Panc1 (cell line): ENCODE results near the gene PDP2.

Source experiments
- CTCF ChIP-seq: fragments of 450-650 bp; IDR thresholded peaks from 2 replicates; pipeline ENCODE4 v1.5.1; 2017; ENCODE audit warnings: mild to moderate bottlenecking
- POLR2AphosphoS5 ChIP-seq: IDR thresholded peaks from 2 replicates; pipeline ENCODE4 v1.6.1; 2012; ENCODE audit warnings: mild to moderate bottlenecking, low read depth, low read length, moderate library complexity
- REST ChIP-seq, 2 experiments: IDR thresholded peaks; 2 replicates each; pipeline ENCODE4 v1.6.1; 2011 to 2012; ENCODE audit warnings: low read depth in 2 of 2, control low read depth in 1 of 2, low read length in 1 of 2, mild to moderate bottlenecking in 1 of 2, moderate library complexity in 1 of 2; ENCODE audit not compliant: insufficient read depth in 1 of 2

- no peak for TF ChIP-seq CTCF
- TF ChIP-seq POLR2AphosphoS5, result no peak
- TF ChIP-seq REST (IDR thresholded peaks at IDR 0.05; ENCODE audit: insufficient read depth in 1 of 2, low read depth in 2 of 2, low read length in 1 of 2), result no peak
Measured at GRCh38 chr16:66853261-66854139, 26.8 kb upstream of the PDP2 start.
